HG03457 (cell line): ENCODE measurements around the gene SEC14L2.

Experiments
- ATAC-seq: cut with Tn5 transposase; IDR thresholded peaks from one replicate; pipeline ENCODE4 v1.9.1; 2021; ENCODE audit warnings: moderate number of reproducible peaks; ENCODE audit not compliant: unreplicated experiment

Gene SEC14L2

GRCh38 chr22:30425327-30425615 lies 28.5 kb downstream of the SEC14L2 start:
- ATAC-seq: no peak

- no peak for ATAC-seq
Observed at GRCh38 chr22:30425616-30426387, 29.0 kb downstream of the SEC14L2 start, which contains the start of gene MTFP1. MTFP1 (plus strand) TSS chr22:30425768; CDS start chr22:30425880, 112 bp downstream.

GRCh38 chr22:30426388-30427353 lies 29.9 kb downstream of the SEC14L2 start:
- ATAC-seq: no peak

GRCh38 chr22:30427871-30428270 lies 31.1 kb downstream of the SEC14L2 start:
- ATAC-seq: no peak

GRCh38 chr22:30429887-30430286 lies 33.1 kb downstream of the SEC14L2 start:
- no peak for ATAC-seq

- no peak for ATAC-seq
Observed at GRCh38 chr22:30430933-30431332, 34.1 kb downstream of the SEC14L2 start.

- no peak for ATAC-seq
Observed at GRCh38 chr22:30432096-30432495, 35.3 kb downstream of the SEC14L2 start.

- no peak for ATAC-seq
Observed at GRCh38 chr22:30432520-30432919, 35.7 kb downstream of the SEC14L2 start.

- ATAC-seq: no peak
Observed at GRCh38 chr22:30433227-30433626, 36.4 kb downstream of the SEC14L2 start.

GRCh38 chr22:30433773-30434172 lies 37.0 kb downstream of the SEC14L2 start:
- no peak for ATAC-seq

- ATAC-seq: no peak
Observed at GRCh38 chr22:30434843-30435242, 38.0 kb downstream of the SEC14L2 start.

GRCh38 chr22:30435674-30436126 lies 38.9 kb downstream of the SEC14L2 start:
- ATAC-seq: no peak

- no peak for ATAC-seq
Observed at GRCh38 chr22:30436196-30436595, 39.4 kb downstream of the SEC14L2 start.

GRCh38 chr22:30438559-30438958 lies 41.7 kb downstream of the SEC14L2 start:
- no peak for ATAC-seq

GRCh38 chr22:30439226-30439625 lies 42.4 kb downstream of the SEC14L2 start:
- ATAC-seq: no peak

GRCh38 chr22:30439836-30440235 lies 43.0 kb downstream of the SEC14L2 start:
- ATAC-seq: no peak

- no peak for ATAC-seq
Observed at GRCh38 chr22:30441088-30441487, 44.3 kb downstream of the SEC14L2 start.

- no peak for ATAC-seq
Observed at GRCh38 chr22:30444632-30445437, 48.0 kb downstream of the SEC14L2 start.

- ATAC-seq: no peak
Observed at GRCh38 chr22:30445438-30446145, 48.8 kb downstream of the SEC14L2 start.

GRCh38 chr22:30447656-30448055 lies 50.8 kb downstream of the SEC14L2 start:
- no peak for ATAC-seq
